HepG2 (cell line): ENCODE results near the gene DCDC1. TPM values are rescaled to one million over a fixed set of nuclear protein-coding genes. Genes with fewer than 3 reads are reported as not detected.

Experiments
- AGO1 ChIP-seq: fragments of 200-400 bp; formaldehyde crosslinking; IDR thresholded peaks from 2 replicates; pipeline ENCODE4 v1.6.1; 2017; ENCODE audit warnings: mild to moderate bottlenecking, low read depth, low read length, moderate library complexity; ENCODE audit not compliant: poor library complexity, severe bottlenecking
- EHMT2 ChIP-seq: fragments of 200-600 bp; sonication (generic); IDR thresholded peaks from 2 replicates; pipeline ENCODE4 v1.7.0; 2017; ENCODE audit warnings: antibody characterized with exemption, low read depth, low read length, borderline replicate concordance
- ETV5 ChIP-seq: IDR thresholded peaks from 2 replicates; pipeline ENCODE4 v1.6.1; 2018; ENCODE audit warnings: missing biosample characterization, missing genetic modification reagents, inconsistent platforms, borderline replicate concordance
- FOXO1 ChIP-seq: sonication (generic); formaldehyde crosslinking; IDR thresholded peaks from 2 replicates; pipeline ENCODE4 v1.4.0; 2020; ENCODE audit warnings: missing genetic modification reagents
- HNRNPL ChIP-seq: fragments of 200-400 bp; formaldehyde crosslinking; IDR thresholded peaks from 2 replicates; pipeline ENCODE4 v1.6.1; 2017; ENCODE audit warnings: mild to moderate bottlenecking, low read depth, low read length
- KAT8 ChIP-seq: IDR thresholded peaks from 2 replicates; pipeline ENCODE4 v1.6.1; 2016; ENCODE audit warnings: missing genetic modification reagents, missing compliant biosample characterization
- MAFF ChIP-seq: IDR thresholded peaks from 2 replicates; pipeline ENCODE4 v1.6.1; 2011; ENCODE audit warnings: low read depth, low read length, improper control_type of control experiment
- MAFG ChIP-seq: sonication (generic); formaldehyde crosslinking; IDR thresholded peaks from 2 replicates; pipeline ENCODE4 v1.5.1; 2020; ENCODE audit warnings: mild to moderate bottlenecking, missing genetic modification reagents
- NAIF1 ChIP-seq: sonication (generic); formaldehyde crosslinking; IDR thresholded peaks from 2 replicates; pipeline ENCODE4 v1.5.0; 2020; ENCODE audit warnings: mild to moderate bottlenecking, missing genetic modification reagents, borderline replicate concordance
- NFIC ChIP-seq: IDR thresholded peaks from 2 replicates; pipeline ENCODE4 v1.6.1; 2012; ENCODE audit warnings: mild to moderate bottlenecking, low read length, inconsistent platforms
- NFKB2 ChIP-seq: sonication (generic); formaldehyde crosslinking; IDR thresholded peaks from 2 replicates; pipeline ENCODE4 v1.4.0; 2020; ENCODE audit warnings: missing genetic modification reagents, borderline replicate concordance
- PTBP1 ChIP-seq: fragments of 200-400 bp; formaldehyde crosslinking; IDR thresholded peaks from 2 replicates; pipeline ENCODE4 v1.6.1; 2018; ENCODE audit warnings: low read length, low read depth; ENCODE audit not compliant: poor library complexity, severe bottlenecking
- REXO4 ChIP-seq: sonication (generic); formaldehyde crosslinking; IDR thresholded peaks from 2 replicates; pipeline ENCODE4 v1.8.0; 2022; ENCODE audit warnings: missing genetic modification reagents, mild to moderate bottlenecking, borderline replicate concordance
- SMYD3 ChIP-seq: sonication (generic); formaldehyde crosslinking; IDR thresholded peaks from 2 replicates; pipeline ENCODE4 v1.8.1; 2023; ENCODE audit warnings: mild to moderate bottlenecking, missing genetic modification reagents
- SRF ChIP-seq: IDR thresholded peaks from 2 replicates; pipeline ENCODE4 v1.6.1; 2011; ENCODE audit warnings: mild to moderate bottlenecking, low read depth, low read length, moderate library complexity
- TFAP4 ChIP-seq: sonication (generic); IDR thresholded peaks from 2 replicates; pipeline ENCODE4 v1.6.1; 2016; ENCODE audit warnings: low read depth, borderline replicate concordance
- THAP11 ChIP-seq: IDR thresholded peaks from 2 replicates; pipeline ENCODE4 v1.6.1; 2016; ENCODE audit warnings: missing biosample characterization, missing genetic modification reagents
- TRIM24 ChIP-seq: sonication (generic); formaldehyde crosslinking; IDR thresholded peaks from 2 replicates; pipeline ENCODE4 v1.8.0; 2022; ENCODE audit warnings: mild to moderate bottlenecking, missing genetic modification reagents
- U2AF2 ChIP-seq: fragments of 200-400 bp; formaldehyde crosslinking; IDR thresholded peaks from 2 replicates; pipeline ENCODE4 v1.6.1; 2017; ENCODE audit warnings: low read depth, mild to moderate bottlenecking, low read length
- ZFP1 ChIP-seq: IDR thresholded peaks from 2 replicates; pipeline ENCODE4 v1.6.1; 2016
- ZNF207 ChIP-seq: fragments of 450-650 bp; IDR thresholded peaks from 2 replicates; pipeline ENCODE4 v1.6.1; 2016; ENCODE audit warnings: antibody characterized with exemption, borderline replicate concordance
- ZNF362 ChIP-seq: sonication (generic); formaldehyde crosslinking; IDR thresholded peaks from 2 replicates; pipeline ENCODE4 v1.4.0; 2020; ENCODE audit warnings: missing genetic modification reagents, mild to moderate bottlenecking, borderline replicate concordance
- ZNF557 ChIP-seq: sonication (generic); formaldehyde crosslinking; IDR thresholded peaks from 2 replicates; pipeline ENCODE4 v1.4.0; 2020; ENCODE audit warnings: missing genetic modification reagents
- ZNF770 ChIP-seq: sonication (generic); formaldehyde crosslinking; IDR thresholded peaks from 2 replicates; pipeline ENCODE4 v1.5.0; 2020; ENCODE audit warnings: mild to moderate bottlenecking, missing genetic modification reagents
- polyA plus RNA-seq, 8 experiments: library from polyadenylated mRNA; depleted of rRNA in 3 of 8; stranded (reverse) in 7 of 8; unstranded in 1 of 8; fragments of >200 nt; fragmentation: Illumina TruSeq in 4 of 8; extraction: Trizol in 4 of 8; gene quantifications; 2 replicates each; pipeline versions ENCODE4 v1.2.1 to v1.2.3, GENCODE V29; 2011 to 2016; ENCODE audit warnings: low read depth in 4 of 8, missing spikeins in 1 of 8, mixed read lengths in 1 of 8; ENCODE audit not compliant: insufficient read depth in 1 of 8
- total RNA-seq, 5 experiments: library from RNA; depleted of rRNA; stranded (reverse); fragments of >200 nt; fragmentation: Illumina TruSeq; extraction: Trizol; gene quantifications; 2 replicates each; pipeline ENCODE4 v1.2.3, GENCODE V29; 2016; ENCODE audit warnings: low read depth in 1 of 5
- TF ChIP-seq, protein P1 (sequence below): sonication (generic); formaldehyde crosslinking; IDR thresholded peaks from 2 replicates; pipeline ENCODE4 v1.8.1; 2023; ENCODE audit warnings: missing genetic modification reagents, inconsistent platforms, borderline replicate concordance
- TF ChIP-seq, protein P2 (sequence below): sonication (generic); formaldehyde crosslinking; IDR thresholded peaks from 2 replicates; pipeline ENCODE4 v1.4.0; 2020; ENCODE audit warnings: missing genetic modification reagents

DCDC1 gene
- total and polyA plus RNA-seq, 2 of the 13 experiments (the other 11 are each of a cell fraction or from before 2014, with no cell fraction given) = 0.12 to 0.27 TPM

GRCh38 chr11:30992513-30992849 lies 377.1 kb downstream of the DCDC1 start (continued):
- TF ChIP-seq TFAP4 (no peak), KAT8 (CRISPR knock-in tag) (0 out of 2 replicates have a peak, but pooled peaks have one; percentile 32), TRIM24 (CRISPR knock-in tag) (no peak), FOXO1 (no peak), ZNF770 (CRISPR knock-in tag) (no peak), MAFF (peak; percentile 53), THAP11 (CRISPR knock-in tag) (0 out of 2 replicates have a peak, but pooled peaks have one; percentile 16), ZFP1 (no peak), AGO1 (no peak), SMYD3 (CRISPR knock-in tag) (no peak), NFKB2 (CRISPR knock-in tag) (no peak), NFIC (no peak), ZNF207 (no peak), PTBP1 (no peak), SRF (no peak), ETV5 (CRISPR knock-in tag) (no peak), MAFG (CRISPR knock-in tag) (0 out of 2 replicates have a peak, but pooled peaks have one; percentile 56), EHMT2 (0 out of 2 replicates have a peak, but pooled peaks have one; percentile 43), HNRNPL (no peak), ZNF362 (no peak), NAIF1 (CRISPR knock-in tag) (no peak), U2AF2 (no peak), REXO4 (CRISPR knock-in tag) (no peak), ZNF557 (CRISPR knock-in tag) (no peak)
- TF ChIP-seq, protein P1, sequence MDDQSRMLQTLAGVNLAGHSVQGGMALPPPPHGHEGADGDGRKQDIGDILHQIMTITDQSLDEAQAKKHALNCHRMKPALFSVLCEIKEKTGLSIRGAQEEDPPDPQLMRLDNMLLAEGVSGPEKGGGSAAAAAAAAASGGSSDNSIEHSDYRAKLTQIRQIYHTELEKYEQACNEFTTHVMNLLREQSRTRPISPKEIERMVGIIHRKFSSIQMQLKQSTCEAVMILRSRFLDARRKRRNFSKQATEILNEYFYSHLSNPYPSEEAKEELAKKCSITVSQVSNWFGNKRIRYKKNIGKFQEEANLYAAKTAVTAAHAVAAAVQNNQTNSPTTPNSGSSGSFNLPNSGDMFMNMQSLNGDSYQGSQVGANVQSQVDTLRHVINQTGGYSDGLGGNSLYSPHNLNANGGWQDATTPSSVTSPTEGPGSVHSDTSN (CRISPR knock-in tag) = no peak
- TF ChIP-seq, protein P2, sequence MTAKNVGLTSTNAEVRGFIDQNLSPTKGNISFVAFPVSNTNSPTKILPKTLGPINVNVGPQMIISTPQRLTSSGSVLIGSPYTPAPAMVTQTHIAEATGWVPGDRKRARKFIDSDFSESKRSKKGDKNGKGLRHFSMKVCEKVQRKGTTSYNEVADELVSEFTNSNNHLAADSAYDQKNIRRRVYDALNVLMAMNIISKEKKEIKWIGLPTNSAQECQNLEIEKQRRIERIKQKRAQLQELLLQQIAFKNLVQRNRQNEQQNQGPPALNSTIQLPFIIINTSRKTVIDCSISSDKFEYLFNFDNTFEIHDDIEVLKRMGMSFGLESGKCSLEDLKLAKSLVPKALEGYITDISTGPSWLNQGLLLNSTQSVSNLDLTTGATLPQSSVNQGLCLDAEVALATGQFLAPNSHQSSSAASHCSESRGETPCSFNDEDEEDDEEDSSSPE (CRISPR knock-in tag) = no peak
